AG10803 (cell line): Measurements from ENCODE around the gene FRMPD4.

Source experiments
- DNase-seq: peaks from one replicate; pipeline ENCODE4 v3.0.0; 2010; ENCODE audit warnings: low read depth
- H3K4me3 ChIP-seq: 2 replicates; pipeline ENCODE4 v1.5.1; 2011; ENCODE audit warnings: mild to moderate bottlenecking, low read length, control low read depth
- TF ChIP-seq, protein P1 (sequence below): conservative IDR thresholded peaks from 2 replicates; pipeline ENCODE4 v1.5.1; 2011; ENCODE audit warnings: mild to moderate bottlenecking, low read length, control low read depth, inconsistent platforms

The FRMPD4 gene

DNA sequence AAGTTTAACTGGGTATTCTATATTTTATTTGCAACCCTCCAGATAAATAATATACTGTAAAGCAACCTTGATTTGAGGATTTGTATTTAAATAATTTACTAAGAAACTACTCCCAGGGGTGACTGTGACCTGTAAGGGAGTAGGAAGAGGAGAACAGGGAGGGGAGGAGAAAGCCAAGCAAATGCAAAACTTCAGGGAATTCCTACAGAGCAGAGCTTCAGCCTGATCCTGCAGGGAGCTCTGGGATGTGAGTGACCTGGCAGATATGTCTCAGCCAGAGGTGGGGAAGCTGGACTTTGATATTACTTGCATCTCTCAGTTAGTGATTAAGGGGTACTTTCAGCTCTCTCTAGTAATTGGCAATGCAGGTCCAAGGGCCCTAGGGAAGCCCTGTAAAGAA, 302.0 kb downstream of the FRMPD4 start:
- TF ChIP-seq, protein P1, sequence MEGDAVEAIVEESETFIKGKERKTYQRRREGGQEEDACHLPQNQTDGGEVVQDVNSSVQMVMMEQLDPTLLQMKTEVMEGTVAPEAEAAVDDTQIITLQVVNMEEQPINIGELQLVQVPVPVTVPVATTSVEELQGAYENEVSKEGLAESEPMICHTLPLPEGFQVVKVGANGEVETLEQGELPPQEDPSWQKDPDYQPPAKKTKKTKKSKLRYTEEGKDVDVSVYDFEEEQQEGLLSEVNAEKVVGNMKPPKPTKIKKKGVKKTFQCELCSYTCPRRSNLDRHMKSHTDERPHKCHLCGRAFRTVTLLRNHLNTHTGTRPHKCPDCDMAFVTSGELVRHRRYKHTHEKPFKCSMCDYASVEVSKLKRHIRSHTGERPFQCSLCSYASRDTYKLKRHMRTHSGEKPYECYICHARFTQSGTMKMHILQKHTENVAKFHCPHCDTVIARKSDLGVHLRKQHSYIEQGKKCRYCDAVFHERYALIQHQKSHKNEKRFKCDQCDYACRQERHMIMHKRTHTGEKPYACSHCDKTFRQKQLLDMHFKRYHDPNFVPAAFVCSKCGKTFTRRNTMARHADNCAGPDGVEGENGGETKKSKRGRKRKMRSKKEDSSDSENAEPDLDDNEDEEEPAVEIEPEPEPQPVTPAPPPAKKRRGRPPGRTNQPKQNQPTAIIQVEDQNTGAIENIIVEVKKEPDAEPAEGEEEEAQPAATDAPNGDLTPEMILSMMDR, result no peak
- no peak for DNase-seq

DNA sequence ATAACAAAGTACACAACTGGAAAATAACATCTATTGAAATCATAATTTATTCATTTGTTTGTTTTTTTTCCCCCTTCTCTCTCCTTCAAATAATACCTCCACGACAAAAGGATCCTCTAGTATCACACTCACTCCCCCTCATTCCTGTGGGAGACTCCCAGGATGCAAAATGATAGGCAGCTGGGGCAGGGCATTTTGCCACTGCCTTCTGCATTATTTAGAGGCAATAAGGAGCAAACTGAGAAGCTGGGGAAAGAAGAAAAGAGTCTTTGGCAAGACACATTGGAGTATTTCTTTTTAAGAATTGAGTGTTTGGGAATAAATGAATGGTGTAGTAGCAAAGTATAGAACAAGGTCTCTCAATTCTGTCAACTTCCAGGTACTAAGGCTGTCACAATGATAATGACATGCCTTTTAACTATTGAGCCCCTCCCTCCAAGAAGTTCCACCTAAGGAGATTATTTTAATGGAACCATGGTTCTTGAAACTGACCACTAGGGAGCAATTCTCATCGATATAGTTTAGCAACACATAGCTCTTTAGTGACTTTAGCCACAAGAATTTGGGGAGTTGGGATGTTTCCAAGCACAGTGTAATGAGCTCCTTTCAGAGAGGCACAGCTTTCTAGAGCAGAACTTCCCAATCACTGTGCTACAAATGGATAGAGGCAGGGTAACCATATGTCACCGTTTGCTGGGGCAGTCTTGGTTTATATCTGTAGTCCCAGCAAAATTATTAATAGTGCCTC, 303.3 kb downstream of the FRMPD4 start:
- peak; percentile 87 for DNase-seq
- TF ChIP-seq, protein P1, result peak; percentile 41
- no peak overlapping the region for H3K4me3 ChIP-seq

More for the DNA sequence above, 302.0 kb downstream of the FRMPD4 start:
- H3K4me3 ChIP-seq, result no peak overlapping the region

DNA sequence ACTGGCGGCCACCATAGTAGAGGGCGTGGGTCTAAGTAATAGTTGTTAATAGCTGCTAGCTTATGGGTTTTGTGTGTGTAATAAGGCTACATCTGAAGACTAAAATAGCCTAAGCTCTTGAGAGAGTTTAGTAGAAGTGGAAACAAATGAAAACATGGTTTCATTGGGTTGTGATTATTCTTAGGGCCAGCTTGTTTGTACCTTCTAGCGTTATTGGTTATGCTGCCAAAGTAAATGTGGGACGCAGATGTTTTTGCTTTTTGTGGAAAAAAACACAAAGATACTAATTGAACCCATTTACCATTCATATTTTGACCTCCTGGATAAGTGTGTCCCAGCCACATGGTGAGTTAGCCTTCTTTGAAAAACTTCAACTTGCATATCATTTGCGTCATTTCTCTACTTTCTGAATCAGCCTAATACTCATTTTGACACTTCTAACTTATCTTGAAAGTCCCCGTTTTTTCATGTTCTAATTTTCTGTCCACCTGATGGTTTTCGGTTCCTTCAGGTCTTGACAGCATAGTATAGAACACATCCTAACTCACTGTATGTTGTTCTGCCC, 305.3 kb downstream of the FRMPD4 start:
- no peak overlapping the region for H3K4me3 ChIP-seq
- TF ChIP-seq, protein P1, result no peak
- peak; percentile 48 for DNase-seq

DNA sequence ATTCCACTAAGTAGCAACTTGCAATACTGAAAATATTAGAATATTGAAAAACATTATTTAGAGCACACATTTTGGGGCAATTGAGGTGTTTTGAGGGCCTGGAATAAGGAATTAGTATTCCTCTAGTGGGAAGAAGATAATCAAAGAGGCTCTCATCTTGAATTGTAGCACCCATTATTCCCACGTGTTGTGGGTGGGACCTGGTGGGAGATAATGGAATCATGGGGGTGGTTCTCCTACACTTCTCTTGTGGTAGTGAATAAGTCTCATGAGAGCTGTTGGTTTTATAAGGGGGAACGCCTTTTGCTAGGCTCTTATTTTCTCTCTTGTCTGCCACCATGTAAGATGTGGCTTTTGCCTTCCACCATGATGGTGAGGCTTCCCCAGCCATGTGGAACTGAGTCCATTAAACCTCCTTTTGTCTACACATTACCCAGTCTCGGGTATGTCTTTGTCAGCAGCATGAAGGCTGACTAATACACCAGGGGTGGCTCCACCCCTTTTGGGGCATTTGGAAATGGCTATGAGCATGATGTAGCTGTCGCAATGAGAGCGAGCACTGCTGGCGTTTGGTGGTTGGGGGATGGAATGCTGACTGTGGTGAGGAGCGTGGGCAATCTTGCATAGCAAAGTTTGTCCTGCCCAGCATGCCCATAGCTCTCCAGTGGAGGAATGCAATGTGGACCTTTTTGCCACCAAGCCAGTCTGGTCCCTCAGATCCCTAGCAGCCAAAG, 308.2 kb downstream of the FRMPD4 start:
- DNase-seq, result peak; percentile 72
- no peak overlapping the region for H3K4me3 ChIP-seq
- TF ChIP-seq, protein P1, result no peak

DNA sequence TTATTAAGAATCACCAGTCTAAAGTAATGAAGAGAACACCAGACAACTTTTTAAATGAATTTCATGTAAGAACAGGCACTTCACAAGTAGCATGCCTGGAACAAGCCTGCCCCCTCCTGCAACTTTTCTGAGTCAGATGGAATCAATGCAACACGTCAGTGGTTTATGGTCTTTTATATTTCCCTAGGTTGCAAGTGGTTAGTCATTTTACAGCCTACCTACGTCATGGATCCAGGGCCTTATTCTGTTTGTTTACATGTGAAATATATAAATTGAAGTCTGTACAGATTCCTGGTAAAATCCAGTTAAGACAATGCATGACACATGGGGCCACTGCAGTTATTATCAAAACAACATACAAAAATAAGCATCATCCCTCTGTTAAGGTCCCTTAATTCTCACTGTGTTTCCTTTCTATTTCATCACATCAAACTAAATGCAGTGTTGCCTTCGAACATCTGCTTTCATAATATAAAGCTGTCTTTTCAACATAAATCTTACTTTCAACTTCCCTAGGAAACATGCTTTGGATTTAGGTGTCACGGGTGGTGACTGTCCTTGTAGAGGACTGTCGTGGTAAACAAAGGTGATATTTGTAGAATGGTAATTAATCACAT, 309.3 kb downstream of the FRMPD4 start:
- TF ChIP-seq, protein P1, result peak; percentile 34
- DNase-seq, result peak; percentile 87
- no peak overlapping the region for H3K4me3 ChIP-seq

DNA sequence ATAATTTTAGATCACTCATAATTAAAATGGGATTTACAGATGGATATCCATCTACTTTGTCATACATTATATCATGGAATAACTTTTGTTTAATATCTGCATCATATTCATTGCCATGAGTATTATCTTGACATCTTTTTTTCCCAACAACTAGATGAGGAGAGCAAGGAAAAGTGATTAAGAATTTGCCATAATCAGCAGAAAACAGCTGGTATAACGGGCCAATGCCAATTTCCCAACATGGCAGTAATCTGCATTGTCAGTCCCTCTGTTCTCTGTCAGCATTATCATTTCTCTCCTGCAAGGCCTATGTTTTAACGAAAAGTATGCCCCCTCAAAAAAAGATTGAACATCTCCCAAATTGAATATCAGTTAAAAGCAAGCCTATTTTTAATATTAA, 314.0 kb downstream of the FRMPD4 start:
- TF ChIP-seq, protein P1, result no peak
- DNase-seq, result no peak
- H3K4me3 ChIP-seq, result no peak overlapping the region
